ACC112 (cell line): ENCODE measurements around the gene SPECC1L.

Experiments
- H2AFZ ChIP-seq: fragments of 200-600 bp; sonication (generic); one replicate; pipeline ENCODE4 v1.6.0; 2017; ENCODE audit warnings: antibody characterized with exemption, low read length; ENCODE audit not compliant: unreplicated experiment
- H3K27ac ChIP-seq: fragments of 200-600 bp; sonication (generic); 2 replicates; pipeline ENCODE4 v1.5.1; 2014; ENCODE audit warnings: low read depth, mild to moderate bottlenecking, antibody characterized with exemption, low read length, moderate library complexity
- H3K27me3 ChIP-seq: fragments of 200-600 bp; sonication (generic); 2 replicates; pipeline ENCODE4 v1.6.1; 2014; ENCODE audit warnings: mild to moderate bottlenecking, antibody characterized with exemption, low read length, moderate library complexity, mixed read lengths; ENCODE audit not compliant: insufficient read depth
- H3K36me3 ChIP-seq: fragments of 200-600 bp; sonication (generic); 2 replicates; pipeline ENCODE4 v1.6.1; 2016; ENCODE audit warnings: mild to moderate bottlenecking, antibody characterized with exemption, low read length, moderate library complexity, mixed read lengths; ENCODE audit not compliant: insufficient read depth
- H3K4me1 ChIP-seq: fragments of 200-600 bp; sonication (generic); one replicate; pipeline ENCODE4 v1.6.1; 2016; ENCODE audit warnings: low read length, mixed read lengths; ENCODE audit not compliant: insufficient read depth, unreplicated experiment, control insufficient read depth
- H3K4me3 ChIP-seq: fragments of 200-600 bp; sonication (generic); 2 replicates; pipeline ENCODE4 v1.5.1; 2014; ENCODE audit warnings: mild to moderate bottlenecking, low read depth, low read length
- H3K79me2 ChIP-seq: fragments of 200-600 bp; sonication (generic); one replicate; pipeline ENCODE4 v1.6.0; 2016; ENCODE audit warnings: low read length; ENCODE audit not compliant: control insufficient read depth, unreplicated experiment, insufficient read depth

The SPECC1L gene

DNA sequence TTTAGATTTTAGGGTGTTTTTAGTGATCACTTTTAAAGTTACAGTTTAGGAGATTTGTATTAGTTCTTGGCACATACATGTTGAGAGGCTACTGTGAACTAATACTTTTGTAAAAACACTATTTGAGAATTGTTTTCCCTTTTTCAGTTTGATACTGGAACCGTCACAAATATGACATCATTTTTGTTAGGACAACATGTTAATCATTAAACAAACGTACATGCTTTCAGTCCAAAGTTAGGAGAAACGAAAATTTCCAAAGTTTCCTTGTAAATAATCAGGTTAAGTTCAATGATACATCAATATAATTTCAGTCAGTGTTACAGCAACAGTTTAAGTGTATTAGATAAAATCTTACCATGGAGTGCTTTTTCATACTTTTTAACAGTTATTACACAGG lies 53.1 kb downstream of the SPECC1L start:
- H3K36me3 ChIP-seq: peaks cover 12% of the 10 kb centered on the region; the same call in 1 of the 2 replicates
- peaks cover 15% of the 10 kb centered on the region for H3K79me2 ChIP-seq
- no peaks in the 10 kb centered on the region for H3K27me3 ChIP-seq
- H3K27ac ChIP-seq: peak overlapping the region; percentile 45
- no peak overlapping the region for H2AFZ ChIP-seq
- peaks cover 27% of the 10 kb centered on the region for H3K4me1 ChIP-seq
- no peak overlapping the region for H3K4me3 ChIP-seq

- H2AFZ ChIP-seq: no peak overlapping the region
- H3K36me3 ChIP-seq: peaks cover 12% of the 10 kb centered on the region
- H3K4me3 ChIP-seq: no peak overlapping the region
- no peaks in the 10 kb centered on the region for H3K27me3 ChIP-seq
- peak overlapping the region; percentile 45; the same call in 1 of the 2 replicates for H3K27ac ChIP-seq
- peaks cover 23% of the 10 kb centered on the region for H3K4me1 ChIP-seq
- peaks cover 15% of the 10 kb centered on the region for H3K79me2 ChIP-seq
Measured at GRCh38 chr22:24324137-24324536, 53.5 kb downstream of the SPECC1L start.

DNA sequence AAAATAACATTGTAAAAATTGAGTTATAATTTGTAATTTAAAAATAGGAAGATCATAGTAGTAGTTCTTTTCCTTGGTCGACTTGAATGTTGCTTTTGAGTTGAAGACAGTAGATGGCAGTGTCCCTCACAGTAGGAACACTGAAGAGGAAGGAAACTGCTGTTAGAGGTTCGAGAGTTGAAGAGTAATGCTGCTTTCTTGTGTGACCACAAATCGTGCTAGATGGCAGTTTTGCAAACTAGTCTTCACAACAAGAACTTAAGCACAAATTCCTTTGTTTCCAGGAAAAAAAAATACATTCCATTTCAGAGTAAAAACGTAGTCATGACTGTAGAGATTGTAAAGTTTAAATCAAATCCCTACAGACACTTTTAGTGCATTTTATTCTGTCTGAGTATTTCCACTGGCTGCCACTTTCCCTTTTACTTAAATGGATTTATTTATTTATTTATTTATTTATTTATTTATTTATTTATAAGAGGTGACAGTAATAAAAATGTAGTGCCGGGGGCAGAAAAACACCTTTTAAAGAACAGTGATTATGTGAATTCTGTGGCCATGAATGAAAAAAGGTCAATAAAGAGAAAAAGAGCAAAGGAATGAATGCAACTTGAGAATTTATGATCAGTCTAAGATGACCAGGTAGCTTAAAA lies 54.6 kb downstream of the SPECC1L start:
- peaks cover 12% of the 10 kb centered on the region for H3K79me2 ChIP-seq
- H3K4me1 ChIP-seq: peaks cover 15% of the 10 kb centered on the region
- H3K4me3 ChIP-seq: no peak overlapping the region
- H3K27ac ChIP-seq: peak overlapping the region; percentile 36; the same call in 1 of the 2 replicates
- peaks cover 10% of the 10 kb centered on the region for H3K36me3 ChIP-seq
- H3K27me3 ChIP-seq: no peaks in the 10 kb centered on the region
- no peak overlapping the region for H2AFZ ChIP-seq

DNA sequence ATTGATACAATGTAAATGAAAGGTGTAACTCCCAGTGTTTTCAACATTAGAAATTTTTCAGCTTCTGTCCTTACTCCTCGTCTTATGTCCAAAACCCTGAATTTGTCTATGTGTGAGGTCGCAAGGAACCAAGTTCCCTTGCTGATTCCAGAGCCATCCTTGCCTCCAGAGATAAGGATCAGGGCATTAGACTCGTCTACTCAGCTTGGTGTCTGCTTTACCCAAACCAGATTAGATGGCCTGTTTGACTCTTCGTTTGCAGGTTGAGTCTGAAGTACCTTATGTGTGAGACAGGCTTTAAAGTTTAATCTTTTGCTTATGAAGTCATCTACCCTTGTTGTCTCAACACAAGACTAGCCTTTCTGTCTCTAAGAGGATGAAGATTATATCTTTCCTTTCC lies 55.6 kb downstream of the SPECC1L start:
- H3K27me3 ChIP-seq: no peaks in the 10 kb centered on the region
- H3K79me2 ChIP-seq: peaks cover 13% of the 10 kb centered on the region
- no peak overlapping the region for H3K4me3 ChIP-seq
- H3K36me3 ChIP-seq: peaks cover 8% of the 10 kb centered on the region
- H3K4me1 ChIP-seq: peaks cover 22% of the 10 kb centered on the region
- H2AFZ ChIP-seq: no peak overlapping the region
- no peak overlapping the region for H3K27ac ChIP-seq

DNA sequence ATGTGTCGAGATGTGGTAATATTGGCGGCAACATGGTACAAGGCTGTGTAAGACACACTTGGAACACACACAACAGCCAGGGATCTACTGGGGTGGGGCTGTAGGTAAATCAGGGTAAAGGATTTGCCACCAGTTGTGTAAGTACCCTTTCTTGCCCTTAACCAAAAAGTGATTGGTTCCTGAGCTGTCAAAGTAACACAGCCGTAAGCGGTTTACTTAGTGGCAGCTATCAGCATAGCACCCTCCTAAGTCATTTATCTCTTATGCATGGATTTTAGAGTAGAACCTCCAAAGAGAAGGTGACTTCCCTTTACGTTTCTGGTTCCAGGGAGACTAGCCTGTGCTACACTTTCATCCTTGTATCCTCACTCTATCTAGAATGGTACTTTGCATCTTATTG lies 57.2 kb downstream of the SPECC1L start:
- Histone ChIP-seq H3K79me2 (peaks cover 12% of the 10 kb centered on the region), H2AFZ (no peak overlapping the region), H3K4me1 (peaks cover 33% of the 10 kb centered on the region), H3K4me3 (no peak overlapping the region), H3K27me3 (no peaks in the 10 kb centered on the region), H3K36me3 (peaks cover 5% of the 10 kb centered on the region), H3K27ac (no peak overlapping the region)

GRCh38 chr22:24329453-24329852 lies 58.8 kb downstream of the SPECC1L start:
- Histone ChIP-seq H3K79me2 (peaks cover 10% of the 10 kb centered on the region), H3K36me3 (peaks cover 8% of the 10 kb centered on the region), H3K27ac (no peak overlapping the region)

DNA sequence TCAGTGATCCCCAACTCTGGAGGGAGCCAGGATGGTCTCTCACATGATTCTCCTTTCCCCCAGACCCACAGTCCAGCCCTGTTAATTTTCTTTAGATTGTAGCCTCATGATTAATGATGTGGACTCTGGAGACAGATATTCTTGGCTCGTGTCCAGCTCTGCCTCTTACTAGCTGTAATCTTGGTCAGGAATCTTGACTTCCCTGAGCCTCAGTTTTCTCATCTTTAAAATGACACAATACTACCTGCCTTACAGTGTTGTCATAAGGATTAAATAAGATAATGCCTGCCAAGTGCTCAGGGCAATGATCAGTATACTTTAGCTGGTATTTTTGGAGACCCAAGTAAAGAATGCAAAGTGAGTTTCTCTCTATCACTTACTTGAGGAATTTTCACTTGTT lies 60.0 kb downstream of the SPECC1L start:
- Histone ChIP-seq H3K36me3 (peaks cover 14% of the 10 kb centered on the region), H2AFZ (no peak overlapping the region), H3K27ac (no peak overlapping the region), H3K4me3 (no peak overlapping the region), H3K27me3 (no peaks in the 10 kb centered on the region), H3K4me1 (peaks cover 24% of the 10 kb centered on the region), H3K79me2 (peaks cover 8% of the 10 kb centered on the region)

More at GRCh38 chr22:24329453-24329852, 58.8 kb downstream of the SPECC1L start:
- Histone ChIP-seq H3K4me3 (no peak overlapping the region), H3K4me1 (peaks cover 24% of the 10 kb centered on the region), H3K27me3 (no peaks in the 10 kb centered on the region), H2AFZ (no peak overlapping the region)

- peaks cover 24% of the 10 kb centered on the region for H3K4me1 ChIP-seq
- H3K27ac ChIP-seq: peak overlapping the region; percentile 2; the same call in 1 of the 2 replicates
- H3K27me3 ChIP-seq: no peaks in the 10 kb centered on the region
- H2AFZ ChIP-seq: no peak overlapping the region
- H3K79me2 ChIP-seq: peaks cover 6% of the 10 kb centered on the region
- H3K36me3 ChIP-seq: peaks cover 14% of the 10 kb centered on the region
- no peak overlapping the region for H3K4me3 ChIP-seq
Measured at GRCh38 chr22:24331468-24332440, 61.1 kb downstream of the SPECC1L start.

GRCh38 chr22:24333301-24333700 lies 62.7 kb downstream of the SPECC1L start:
- no peaks in the 10 kb centered on the region for H3K27me3 ChIP-seq
- peaks cover 6% of the 10 kb centered on the region for H3K79me2 ChIP-seq
- peaks cover 14% of the 10 kb centered on the region for H3K36me3 ChIP-seq
- H3K4me1 ChIP-seq: peaks cover 30% of the 10 kb centered on the region
- H3K4me3 ChIP-seq: no peak overlapping the region
- H2AFZ ChIP-seq: no peak overlapping the region
- peak overlapping the region; percentile 28 for H3K27ac ChIP-seq

- Histone ChIP-seq H2AFZ (no peak overlapping the region), H3K4me3 (no peak overlapping the region), H3K79me2 (peaks cover 3% of the 10 kb centered on the region), H3K27ac (no peak overlapping the region), H3K27me3 (no peaks in the 10 kb centered on the region), H3K36me3 (peaks cover 14% of the 10 kb centered on the region), H3K4me1 (peaks cover 41% of the 10 kb centered on the region)
Measured at GRCh38 chr22:24335496-24335895, 64.9 kb downstream of the SPECC1L start.
